T-cell (primary cell): Measurements from ENCODE around the gene SEC14L2. TPM values are rescaled to one million over a fixed set of nuclear protein-coding genes. Genes with fewer than 3 reads are reported as not detected.
A peak's percentile ranks its signal among the peaks of the same experiment; 100 is the strongest.

Experiments used
- ATAC-seq, 4 experiments: fragments of 200-7000 bp in 3 of 4; fragments of 150-1000 bp in 1 of 4; cut with Tn5 transposase; replicated peaks in 1 of 4; 1 replicate in 3 of 4; 2 replicates in 1 of 4; pipeline ENCODE4 v1.10.0; 2021; ENCODE audit warnings: moderate library complexity in 3 of 4, mild to moderate bottlenecking in 2 of 4, moderate number of reproducible peaks in 1 of 4
- CTCF ChIA-PET, 2 donors: fragments of 300-600 bp; sonication (Branson Sonifier 250); formaldehyde crosslinking; loops; one replicate each; lab custom pipeline; 2022; ENCODE audit warnings: antibody characterized with exemption in 2 of 2; lab: Charles Lee
- POLR2A ChIA-PET, 2 donors: fragments of 300-600 bp; sonication (Branson Sonifier 250); formaldehyde crosslinking; loops; one replicate each; lab custom pipeline; 2022; ENCODE audit warnings: antibody characterized with exemption in 2 of 2; lab: Charles Lee
- DNase-seq, 35 experiments: peaks; one replicate each; pipeline versions ENCODE4 v3.0.0 to v3.0.0-alpha.2; 2013 to 2023
- H3K27ac ChIP-seq: one replicate; pipeline ENCODE4 v1.5.1; 2013; ENCODE audit warnings: low read length
- H3K27me3 ChIP-seq, 2 experiments: replicated peaks in 1 of 2; 1 replicate in 1 of 2; 2 replicates in 1 of 2; pipeline versions ENCODE4 v1.6.1 to v1.7.0; 2013; ENCODE audit warnings: low read length in 1 of 2, mixed read lengths in 1 of 2; ENCODE audit not compliant: control insufficient read depth in 2 of 2, insufficient read depth in 2 of 2; ENCODE audit errors: extremely low read depth in 1 of 2
- H3K36me3 ChIP-seq, 2 donors: 1 replicate in 1 of 2; 2 replicates in 1 of 2; pipeline versions ENCODE4 v1.6.1 to v1.7.0; 2013; ENCODE audit warnings: low read length in 1 of 2; ENCODE audit not compliant: control insufficient read depth in 2 of 2, insufficient read depth in 1 of 2; ENCODE audit errors: extremely low read depth in 1 of 2
- H3K4me1 ChIP-seq, 2 experiments: 1 replicate in 1 of 2; 2 replicates in 1 of 2; pipeline versions ENCODE4 v1.6.1 to v1.7.0; 2013; ENCODE audit warnings: low read length in 2 of 2, mixed read lengths in 1 of 2; ENCODE audit not compliant: insufficient read depth in 2 of 2, control insufficient read depth in 1 of 2; ENCODE audit errors: extremely low read depth in 1 of 2
- H3K4me3 ChIP-seq, 2 donors: 1 replicate in 1 of 2; 2 replicates in 1 of 2; pipeline versions ENCODE4 v1.5.1 to v1.7.0; 2013; ENCODE audit warnings: mild to moderate bottlenecking in 2 of 2, low read length in 1 of 2, moderate library complexity in 1 of 2; ENCODE audit not compliant: control insufficient read depth in 1 of 2; ENCODE audit errors: extremely low read depth in 1 of 2
- H3K9me3 ChIP-seq: 2 replicates; pipeline ENCODE4 v1.7.0; 2013
- H3K27ac Mint-ChIP-seq, 2 donors: one replicate each; pipeline ENCODE4 v1.8.0; 2020 to 2021; ENCODE audit warnings: mild to moderate bottlenecking in 2 of 2, mixed read lengths in 2 of 2
- H3K27me3 Mint-ChIP-seq, 2 donors: one replicate each; pipeline ENCODE4 v1.8.0; 2021 to 2022; ENCODE audit warnings: mixed read lengths in 2 of 2
- H3K36me3 Mint-ChIP-seq: one replicate; pipeline ENCODE4 v1.8.0; 2021; ENCODE audit warnings: mixed read lengths
- H3K4me1 Mint-ChIP-seq, 3 donors: one replicate each; pipeline ENCODE4 v1.8.0; 2020 to 2022; ENCODE audit warnings: mixed read lengths in 3 of 3, mild to moderate bottlenecking in 1 of 3
- H3K4me3 Mint-ChIP-seq, 3 donors: one replicate each; pipeline ENCODE4 v1.8.0; 2020 to 2022; ENCODE audit warnings: mild to moderate bottlenecking in 3 of 3, mixed read lengths in 3 of 3, moderate library complexity in 3 of 3
- H3K9me3 Mint-ChIP-seq, 3 donors: one replicate each; pipeline ENCODE4 v1.8.0; 2020 to 2022; ENCODE audit warnings: mixed read lengths in 3 of 3
- WGBS: methylation state at CpG from one replicate; pipeline ENCODE4 v1.1.5; 2013; ENCODE audit warnings: missing lambda C conversion rate; ENCODE audit not compliant: insufficient coverage; 5-methylcytosine and 5-hydroxymethylcytosine counted together
- total RNA-seq, 35 experiments: library from RNA in 6 of 35; stranded (reverse) in 6 of 35; fragments of 120-200 nt in 1 of 35; gene quantifications; one replicate each; pipeline versions ENCODE4 v1.2.1 to v1.2.4 and lab custom pipeline; 2013 to 2026

The SEC14L2 gene
- total RNA-seq, result 10 to 100 TPM; 10.9 to 87.9 (median 15.8) TPM
- total RNA-seq (2013), result 10.6 TPM
- 5.1 to 107 (median 11.2) reads per million in 29 experiments for total RNA-seq (lab: John Stamatoyannopoulos, UW)

- ATAC-seq, result peak; percentile 65 to 82 (median 78)
- peaks cover 23 to 50% of the 10 kb centered on the region in 2 experiments for H3K4me1 ChIP-seq
- peak; percentile 22 to 72 (median 49) for DNase-seq
- peaks cover 2% of the 10 kb centered on the region for H3K36me3 Mint-ChIP-seq
- H3K4me3 ChIP-seq, result peak within 1 kb of the TSS; percentile 67 to 70
- H3K27ac Mint-ChIP-seq, result peak within 1 kb of the TSS; percentile 84 to 87
- H3K9me3 Mint-ChIP-seq, result no peaks in the 10 kb centered on the region
- H3K27me3 Mint-ChIP-seq, result peaks cover 0 to 7% of the 10 kb centered on the region in 2 donors
- peak within 1 kb of the TSS; percentile 83 to 87 (median 86) for H3K4me3 Mint-ChIP-seq
- H3K4me1 Mint-ChIP-seq, result peaks cover 43 to 48% (median 44%) of the 10 kb centered on the region in 3 donors
- CTCF ChIA-PET, result interaction anchor here (0.5 to 2.2 kb wide), 8 partner anchors 15 to 840 kb away, joined by 3 to 11 read pairs (median 5); partner anchors contain the start of genes CASTOR1 (in 1 of the 2) and MTFP1 (in 1 of the 2)
- no peaks in the 10 kb centered on the region for H3K36me3 ChIP-seq
- peaks cover 0 to 48% of the 10 kb centered on the region in 2 experiments for H3K27me3 ChIP-seq
- WGBS, result under 1% methylated on average over 55 of the region's 56 CpGs
- no peaks in the 10 kb centered on the region for H3K9me3 ChIP-seq
- POLR2A ChIA-PET, result interaction anchor here (0.7 to 3.8 kb wide), 7 partner anchors 18 to 82 kb away, joined by 3 to 21 read pairs (median 5); no protein-coding TSS in a partner anchor
- peak within 1 kb of the TSS; percentile 34 for H3K27ac ChIP-seq
These were observed at the start of gene SEC14L2 for GRCh38 chr22:30396871-30397655. TSS of gene SEC14L2 (plus strand) at chr22:30397018. CDS start at chr22:30397117, 99 bp downstream.

GRCh38 chr22:30347255-30347892 is 49.4 kb upstream of the SEC14L2 start:
- H3K4me3 ChIP-seq, result no peak overlapping the region
- Mint-ChIP-seq H3K27me3 (no peaks in the 10 kb centered on the region), H3K36me3 (peaks cover 65% of the 10 kb centered on the region), H3K4me3 (no peak overlapping the region), H3K9me3 (no peaks in the 10 kb centered on the region), H3K4me1 (peaks cover 44 to 70% (median 57%) of the 10 kb centered on the region in 3 donors), H3K27ac (peak overlapping the region; percentile 68 to 72)
- peaks cover 0 to 39% of the 10 kb centered on the region in 2 experiments for H3K4me1 ChIP-seq
- POLR2A ChIA-PET, result interaction anchor here in 1 of 2 donors (0.6 kb wide), 1 partner anchor 31 kb away, joined by 3 read pairs; no protein-coding TSS in a partner anchor
- no peaks in the 10 kb centered on the region for H3K9me3 ChIP-seq
- H3K27me3 ChIP-seq, result no peaks in the 10 kb centered on the region
- WGBS, result 34% methylated on average over 3 of the region's 5 CpGs
- CTCF ChIA-PET, result no interaction called here
- ATAC-seq (no peak), DNase-seq (no peak)
- peak overlapping the region; percentile 15 for H3K27ac ChIP-seq
- H3K36me3 ChIP-seq, result peaks cover 32 to 96% of the 10 kb centered on the region in 2 donors

GRCh38 chr22:30348404-30348803 is 48.4 kb upstream of the SEC14L2 start:
- Mint-ChIP-seq H3K4me3 (peak overlapping the region in 1 of 3 donors; percentile 3), H3K27ac (peak overlapping the region; percentile 48 to 67), H3K27me3 (no peaks in the 10 kb centered on the region), H3K9me3 (no peaks in the 10 kb centered on the region), H3K4me1 (peaks cover 45 to 79% (median 66%) of the 10 kb centered on the region in 3 donors), H3K36me3 (peaks cover 63% of the 10 kb centered on the region)
- H3K4me3 ChIP-seq, result no peak overlapping the region
- no peaks in the 10 kb centered on the region for H3K9me3 ChIP-seq
- POLR2A ChIA-PET, result interaction anchor here in 1 of 2 donors (0.6 kb wide), 1 partner anchor 76 kb away, joined by 3 read pairs; no protein-coding TSS in a partner anchor
- ATAC-seq, result no peak
- CTCF ChIA-PET, result interaction anchor here in 1 of 2 donors (0.7 kb wide), 1 partner anchor 95 kb away, joined by 3 read pairs; no protein-coding TSS in a partner anchor
- H3K36me3 ChIP-seq, result peaks cover 32 to 92% of the 10 kb centered on the region in 2 donors
- H3K4me1 ChIP-seq, result peaks cover 0 to 46% of the 10 kb centered on the region in 2 experiments
- H3K27me3 ChIP-seq, result no peaks in the 10 kb centered on the region
- no peak for DNase-seq
- 80% methylated on average over 2 of the region's 4 CpGs for WGBS
- H3K27ac ChIP-seq, result no peak overlapping the region

- Mint-ChIP-seq H3K27ac (peak overlapping the region; percentile 22 to 67), H3K9me3 (no peaks in the 10 kb centered on the region), H3K4me1 (peaks cover 49 to 83% (median 70%) of the 10 kb centered on the region in 3 donors), H3K36me3 (peaks cover 64% of the 10 kb centered on the region), H3K27me3 (no peaks in the 10 kb centered on the region), H3K4me3 (peak overlapping the region in 1 of 3 donors; percentile 3)
- Histone ChIP-seq H3K27me3 (no peaks in the 10 kb centered on the region), H3K4me3 (no peak overlapping the region), H3K4me1 (peaks cover 0 to 50% of the 10 kb centered on the region in 2 experiments), H3K9me3 (no peaks in the 10 kb centered on the region), H3K36me3 (peaks cover 32 to 90% of the 10 kb centered on the region in 2 donors), H3K27ac (no peak overlapping the region)
- WGBS, result 62% methylated on average over 3 of the region's 4 CpGs
- ChIA-PET POLR2A (interaction anchor here in 1 of 2 donors (0.6 to 1.1 kb wide), 3 partner anchors 50 to 759 kb away, joined by 3 to 4 read pairs (median 3); no protein-coding TSS in a partner anchor), CTCF (interaction anchor here in 1 of 2 donors (0.7 kb wide), 2 partner anchors 59 to 95 kb away, joined by 3 read pairs; partner anchors contain the start of gene CASTOR1)
- ATAC-seq (no peak), DNase-seq (no peak)
These were observed 48.0 kb upstream of the SEC14L2 start for GRCh38 chr22:30348809-30349208.

GRCh38 chr22:30351226-30351625 is 45.6 kb upstream of the SEC14L2 start:
- peaks cover 15 to 59% of the 10 kb centered on the region in 2 experiments for H3K4me1 ChIP-seq
- H3K4me1 Mint-ChIP-seq, result peaks cover 73 to 87% (median 78%) of the 10 kb centered on the region in 3 donors
- peak overlapping the region in 1 of 2 donors; percentile 5 for H3K4me3 ChIP-seq
- H3K9me3 Mint-ChIP-seq, result no peaks in the 10 kb centered on the region
- peaks cover 21 to 74% of the 10 kb centered on the region in 2 donors for H3K36me3 ChIP-seq
- H3K27me3 ChIP-seq, result no peaks in the 10 kb centered on the region
- CTCF ChIA-PET, result no interaction called here
- H3K4me3 Mint-ChIP-seq, result no peak overlapping the region
- H3K36me3 Mint-ChIP-seq, result peaks cover 51% of the 10 kb centered on the region
- DNase-seq, result no peak
- no peaks in the 10 kb centered on the region for H3K9me3 ChIP-seq
- no peak for ATAC-seq
- no peak overlapping the region for H3K27ac ChIP-seq
- H3K27me3 Mint-ChIP-seq, result no peaks in the 10 kb centered on the region
- POLR2A ChIA-PET, result no interaction called here
- 100% methylated on average over 1 of the region's 3 CpGs for WGBS
- peak overlapping the region in 1 of 2 donors; percentile 48 for H3K27ac Mint-ChIP-seq
